ENCODE results near the gene GNAS-AS1.
A peak's percentile ranks its signal among the peaks of the same experiment; 100 is the strongest.

Gene GNAS-AS1

GRCh38 chr20:58838174-58838573 lies 12.5 kb downstream of the GNAS-AS1 start:
- no peaks in the 10 kb centered on the region for H3K36me3 ChIP-seq
- H3K27ac ChIP-seq: no peak overlapping the region
- no peak for TF ChIP-seq CTCF (IDR thresholded peaks at IDR 0.05)
- peaks cover 0 to 12% (median 5%) of the 10 kb centered on the region in 4 donors for H3K4me1 ChIP-seq
- peaks cover 0 to 67% of the 10 kb centered on the region in 2 donors for H3K27me3 ChIP-seq
- intact Hi-C loops (cut with DNase I; ENCODE audit: low total_unique reads): no loop called here
- peak in 1 of 2 donors; percentile 7 for DNase-seq
- no peak overlapping the region for H3K4me3 ChIP-seq
- no peaks in the 10 kb centered on the region for H3K9me3 ChIP-seq

- intact Hi-C loops (cut with DNase I; ENCODE audit: low total_unique reads): no loop called here
- Histone ChIP-seq H3K27me3 (peaks cover 0 to 68% of the 10 kb centered on the region in 2 donors), H3K36me3 (no peaks in the 10 kb centered on the region), H3K4me3 (no peak overlapping the region), H3K9me3 (no peaks in the 10 kb centered on the region), H3K27ac (no peak overlapping the region), H3K4me1 (peaks cover 0 to 12% (median 5%) of the 10 kb centered on the region in 4 donors)
- TF ChIP-seq CTCF (IDR thresholded peaks at IDR 0.05): no peak
- DNase-seq: no peak
Observed at GRCh38 chr20:58837717-58838116, 13.0 kb downstream of the GNAS-AS1 start.

GRCh38 chr20:58836616-58837204 lies 14.0 kb downstream of the GNAS-AS1 start:
- H3K36me3 ChIP-seq: no peaks in the 10 kb centered on the region
- H3K4me1 ChIP-seq: peaks cover 0 to 12% (median 5%) of the 10 kb centered on the region in 4 donors
- TF ChIP-seq CTCF (IDR thresholded peaks at IDR 0.05): no peak
- H3K27ac ChIP-seq: no peak overlapping the region
- no peaks in the 10 kb centered on the region for H3K9me3 ChIP-seq
- intact Hi-C loops (cut with DNase I; ENCODE audit: low total_unique reads): no loop called here
- peaks cover 0 to 60% of the 10 kb centered on the region in 2 donors for H3K27me3 ChIP-seq
- DNase-seq: no peak
- no peak overlapping the region for H3K4me3 ChIP-seq

GRCh38 chr20:58835231-58835630 lies 15.5 kb downstream of the GNAS-AS1 start:
- Histone ChIP-seq H3K4me3 (no peak overlapping the region), H3K27ac (no peak overlapping the region), H3K9me3 (no peaks in the 10 kb centered on the region), H3K4me1 (peaks cover 0 to 21% (median 5%) of the 10 kb centered on the region in 4 donors), H3K36me3 (no peaks in the 10 kb centered on the region), H3K27me3 (peaks cover 0 to 45% of the 10 kb centered on the region in 2 donors)
- DNase-seq: no peak
- intact Hi-C loops (cut with DNase I; ENCODE audit: low total_unique reads): no loop called here
- no peak for TF ChIP-seq CTCF (IDR thresholded peaks at IDR 0.05)

- no peak for DNase-seq
- Histone ChIP-seq H3K36me3 (no peaks in the 10 kb centered on the region), H3K4me1 (peaks cover 0 to 20% (median 2%) of the 10 kb centered on the region in 4 donors), H3K4me3 (no peak overlapping the region), H3K9me3 (no peaks in the 10 kb centered on the region), H3K27me3 (peaks cover 0 to 32% of the 10 kb centered on the region in 2 donors), H3K27ac (no peak overlapping the region)
- TF ChIP-seq CTCF (IDR thresholded peaks at IDR 0.05): no peak
- intact Hi-C loops (cut with DNase I; ENCODE audit: low total_unique reads): no loop called here
Observed at GRCh38 chr20:58833921-58834320, 16.8 kb downstream of the GNAS-AS1 start.
